ENCODE measurements around the gene BAMBI. TPM values are rescaled to one million over a fixed set of nuclear protein-coding genes. Genes with fewer than 3 reads are reported as not detected.

Gene BAMBI
- total RNA-seq, 1 donor: 14.8 TPM

DNA sequence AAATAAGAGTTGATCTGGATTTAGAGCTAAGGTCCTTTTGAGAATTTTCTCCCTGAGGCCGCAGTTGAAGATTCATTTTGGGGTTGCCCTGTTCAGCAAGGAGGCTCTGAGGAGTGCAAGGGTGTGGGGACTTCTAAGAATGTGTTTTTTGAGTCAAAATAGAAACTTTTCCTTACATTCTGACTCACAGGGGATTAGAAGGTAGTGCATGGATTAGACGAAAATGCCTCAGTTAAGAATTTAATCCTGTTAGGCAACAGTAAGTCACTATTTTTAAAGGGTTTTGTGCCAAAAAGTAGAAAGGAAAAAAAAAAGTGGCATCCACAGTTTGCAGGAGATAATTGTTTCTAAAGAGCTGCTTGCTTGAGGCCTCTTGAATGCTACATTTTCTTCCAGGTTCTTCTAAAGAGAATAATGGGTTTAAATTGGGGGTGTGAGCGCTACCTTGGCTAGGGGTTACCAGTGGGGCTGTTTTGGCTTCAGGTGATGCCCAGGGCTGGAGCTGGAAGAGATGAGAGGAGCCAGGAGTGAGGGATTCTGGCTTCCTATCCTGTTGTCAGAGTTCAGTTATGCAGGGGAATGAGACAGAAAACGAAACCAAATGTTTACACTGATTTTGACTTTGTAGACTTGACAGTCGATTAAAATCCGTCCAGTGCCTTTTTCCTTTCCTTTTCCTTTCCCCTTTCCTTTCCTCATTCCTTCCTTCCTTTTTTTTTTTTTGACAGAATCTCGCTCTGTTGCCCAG is 52.9 kb downstream of the BAMBI start:
- no peak for DNase-seq (ENCODE audit: insufficient read length, low spot score, missing footprints)
- TF ChIP-seq, protein P1, sequence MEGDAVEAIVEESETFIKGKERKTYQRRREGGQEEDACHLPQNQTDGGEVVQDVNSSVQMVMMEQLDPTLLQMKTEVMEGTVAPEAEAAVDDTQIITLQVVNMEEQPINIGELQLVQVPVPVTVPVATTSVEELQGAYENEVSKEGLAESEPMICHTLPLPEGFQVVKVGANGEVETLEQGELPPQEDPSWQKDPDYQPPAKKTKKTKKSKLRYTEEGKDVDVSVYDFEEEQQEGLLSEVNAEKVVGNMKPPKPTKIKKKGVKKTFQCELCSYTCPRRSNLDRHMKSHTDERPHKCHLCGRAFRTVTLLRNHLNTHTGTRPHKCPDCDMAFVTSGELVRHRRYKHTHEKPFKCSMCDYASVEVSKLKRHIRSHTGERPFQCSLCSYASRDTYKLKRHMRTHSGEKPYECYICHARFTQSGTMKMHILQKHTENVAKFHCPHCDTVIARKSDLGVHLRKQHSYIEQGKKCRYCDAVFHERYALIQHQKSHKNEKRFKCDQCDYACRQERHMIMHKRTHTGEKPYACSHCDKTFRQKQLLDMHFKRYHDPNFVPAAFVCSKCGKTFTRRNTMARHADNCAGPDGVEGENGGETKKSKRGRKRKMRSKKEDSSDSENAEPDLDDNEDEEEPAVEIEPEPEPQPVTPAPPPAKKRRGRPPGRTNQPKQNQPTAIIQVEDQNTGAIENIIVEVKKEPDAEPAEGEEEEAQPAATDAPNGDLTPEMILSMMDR (IDR thresholded peaks at IDR 0.05; ENCODE audit: extremely low read depth, low read depth, low read length): no peak
- H3K4me2 ChIP-seq (ENCODE audit: insufficient read depth, low read length): peak overlapping the region; percentile 58

DNA sequence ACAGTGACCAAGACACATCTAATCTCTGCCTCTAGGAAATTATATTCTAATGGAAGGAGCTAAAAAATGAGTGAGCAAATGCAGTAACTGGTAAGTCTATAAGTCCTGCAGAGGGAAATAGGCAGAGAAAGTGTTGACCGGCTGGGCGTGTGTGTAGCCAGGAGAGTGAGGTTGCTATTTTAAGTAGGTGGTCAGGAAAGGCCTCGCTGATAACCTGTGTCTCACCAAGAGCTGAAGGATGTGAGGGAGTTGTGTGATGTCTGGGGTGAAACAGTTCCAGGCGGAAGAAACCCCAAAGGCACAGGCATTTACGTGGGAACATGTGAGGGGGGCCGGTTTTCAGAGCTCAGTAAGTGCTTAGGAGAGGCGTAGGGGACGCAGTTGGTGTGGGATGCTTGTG is 54.8 kb downstream of the BAMBI start:
- peaks cover 4% of the 10 kb centered on the region for H3K9me3 ChIP-seq (ENCODE audit: low read depth, low read length)
- TF ChIP-seq, protein P1 (IDR thresholded peaks at IDR 0.05; ENCODE audit: extremely low read depth, low read depth, low read length): no peak
- no peak overlapping the region for H3K4me3 ChIP-seq (ENCODE audit: insufficient read depth, low read length)
- peaks cover 7% of the 10 kb centered on the region for H3K27me3 ChIP-seq (ENCODE audit: insufficient read depth, low read length)
- H3K79me2 ChIP-seq (ENCODE audit: insufficient read depth, low read length): no peaks in the 10 kb centered on the region
- H3K36me3 ChIP-seq (ENCODE audit: insufficient read depth, low read length): no peaks in the 10 kb centered on the region
- H3K27ac ChIP-seq (ENCODE audit: low read depth, low read length): no peak overlapping the region
- no peak for DNase-seq (ENCODE audit: insufficient read length, low spot score, missing footprints)
- H3K4me2 ChIP-seq (ENCODE audit: insufficient read depth, low read length): no peak overlapping the region
- no peak overlapping the region for H2AFZ ChIP-seq (ENCODE audit: low read length)
- H3K4me1 ChIP-seq (ENCODE audit: insufficient read depth, low read length): peaks cover 10% of the 10 kb centered on the region
- no peaks in the 10 kb centered on the region for H4K20me1 ChIP-seq (ENCODE audit: insufficient read depth, low read length)

More for the DNA sequence above, 52.9 kb downstream of the BAMBI start:
- Histone ChIP-seq H3K36me3 (ENCODE audit: insufficient read depth, low read length) (no peaks in the 10 kb centered on the region), H3K4me1 (ENCODE audit: insufficient read depth, low read length) (peaks cover 10% of the 10 kb centered on the region), H2AFZ (ENCODE audit: low read length) (peak overlapping the region; percentile 85), H3K9me3 (ENCODE audit: low read depth, low read length) (peaks cover 4% of the 10 kb centered on the region), H3K79me2 (ENCODE audit: insufficient read depth, low read length) (no peaks in the 10 kb centered on the region), H3K27me3 (ENCODE audit: insufficient read depth, low read length) (no peaks in the 10 kb centered on the region), H3K27ac (ENCODE audit: low read depth, low read length) (peak overlapping the region; percentile 0), H3K4me3 (ENCODE audit: insufficient read depth, low read length) (peak overlapping the region; percentile 18), H4K20me1 (ENCODE audit: insufficient read depth, low read length) (no peaks in the 10 kb centered on the region)

Small RNA genes within 50 kb of the gene (small RNA-seq; reads per million reads assigned to genes)
- not detected for gene RNU4ATAC6P
- not detected for gene RNU6-1067P

Other genes starting within 250 kb of the BAMBI start
- gene WAC, start 144.4 kb upstream of the BAMBI start, total RNA-seq: 77.1 and 93.4 TPM in 2 replicates